ENCODE measurements around the gene CLDN5.

CLDN5 gene

GRCh38 chr22:19520566-19521305 is 3.5 kb downstream of the CLDN5 start:
- DNase-seq: no peak

GRCh38 chr22:19520007-19520406 is 4.2 kb downstream of the CLDN5 start:
- DNase-seq: no peak

- no peak for DNase-seq
Observed at GRCh38 chr22:19519041-19519926, 4.9 kb downstream of the CLDN5 start.

DNA sequence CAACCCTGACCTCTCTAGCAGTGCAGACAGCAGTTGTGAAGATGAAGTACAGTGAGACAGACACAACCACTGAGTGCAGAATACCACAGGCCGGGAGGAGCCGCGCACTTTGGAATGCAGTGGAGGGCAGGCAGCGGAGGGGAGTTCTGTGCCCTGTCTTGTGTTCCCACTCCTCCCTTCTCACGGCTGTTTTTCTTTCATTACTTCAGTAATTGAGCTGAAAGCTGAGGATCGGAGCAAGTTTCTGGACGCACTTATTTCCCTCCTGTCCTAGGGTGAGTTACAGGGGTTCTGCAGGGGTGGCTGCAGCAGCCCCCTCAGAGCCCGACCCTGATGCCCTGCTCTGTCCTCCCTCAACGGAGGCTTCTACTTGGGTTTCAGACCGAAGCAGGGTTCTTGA is 5.6 kb downstream of the CLDN5 start:
- no peak for DNase-seq

GRCh38 chr22:19517919-19518611 is 6.1 kb downstream of the CLDN5 start:
- no peak for DNase-seq

GRCh38 chr22:19517171-19517500 is 7.1 kb downstream of the CLDN5 start:
- no peak for DNase-seq

DNA sequence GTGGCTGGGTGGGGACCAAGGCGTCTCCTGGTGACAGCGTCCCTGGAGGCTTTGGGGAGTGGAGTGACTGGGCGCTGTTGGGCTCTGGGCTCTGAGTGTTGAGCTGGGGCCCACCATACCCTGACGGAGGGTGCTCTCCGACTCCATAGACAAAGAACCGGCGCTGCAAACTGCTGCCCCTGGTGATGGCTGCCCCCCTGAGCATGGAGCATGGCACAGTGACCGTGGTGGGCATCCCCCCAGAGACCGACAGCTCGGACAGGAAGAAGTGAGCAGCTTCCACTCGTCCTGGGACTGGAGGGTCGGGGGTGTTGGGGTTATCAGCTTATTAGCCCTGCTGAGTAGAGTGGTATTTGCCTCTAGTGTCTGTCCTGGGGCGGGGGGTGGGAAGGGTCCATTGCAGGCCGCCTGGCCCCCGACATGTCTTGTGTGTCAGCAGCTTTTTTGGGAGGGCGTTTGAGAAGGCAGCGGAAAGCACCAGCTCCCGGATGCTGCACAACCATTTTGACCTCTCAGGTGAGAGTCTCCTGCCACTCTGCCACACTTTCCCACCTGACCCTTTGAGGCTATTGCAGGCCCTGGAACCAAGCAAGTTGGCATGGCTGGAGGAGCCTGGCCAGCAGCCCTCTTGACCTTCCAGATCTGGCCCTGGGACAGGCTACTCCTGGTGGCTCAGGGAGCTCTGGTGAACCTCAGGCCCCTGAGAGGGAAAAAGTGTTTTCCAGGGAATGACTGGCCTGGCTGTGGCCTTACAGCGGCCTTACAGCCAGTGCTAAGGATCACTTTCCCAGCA is 7.6 kb downstream of the CLDN5 start:
- DNase-seq: no peak

GRCh38 chr22:19515654-19516377 is 8.4 kb downstream of the CLDN5 start:
- no peak for DNase-seq

GRCh38 chr22:19514831-19515565 is 9.2 kb downstream of the CLDN5 start:
- no peak for DNase-seq

GRCh38 chr22:19513823-19514222 is 10.4 kb downstream of the CLDN5 start:
- no peak for DNase-seq

DNA sequence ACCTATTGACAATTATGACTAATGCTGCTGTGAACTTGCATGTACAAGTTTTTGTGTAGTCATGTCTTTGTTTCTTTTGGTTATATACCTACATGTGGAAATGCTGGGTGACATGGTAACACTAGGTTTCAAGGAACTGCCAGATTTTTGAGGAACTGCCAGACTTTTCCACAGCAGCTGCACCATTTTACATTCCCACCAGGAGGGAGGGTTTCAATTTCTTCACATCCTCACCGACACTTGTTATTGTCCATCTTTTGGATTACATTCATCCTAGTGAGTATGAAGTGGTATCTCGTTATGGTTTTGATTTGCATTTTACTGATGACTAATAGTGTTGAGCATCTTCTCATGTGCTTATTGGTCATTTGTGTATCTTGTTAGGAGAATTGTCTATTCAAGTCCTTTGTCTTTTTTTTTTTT is 13.3 kb downstream of the CLDN5 start:
- DNase-seq: no peak

GRCh38 chr22:19509923-19510322 is 14.3 kb downstream of the CLDN5 start:
- no peak for DNase-seq

DNA sequence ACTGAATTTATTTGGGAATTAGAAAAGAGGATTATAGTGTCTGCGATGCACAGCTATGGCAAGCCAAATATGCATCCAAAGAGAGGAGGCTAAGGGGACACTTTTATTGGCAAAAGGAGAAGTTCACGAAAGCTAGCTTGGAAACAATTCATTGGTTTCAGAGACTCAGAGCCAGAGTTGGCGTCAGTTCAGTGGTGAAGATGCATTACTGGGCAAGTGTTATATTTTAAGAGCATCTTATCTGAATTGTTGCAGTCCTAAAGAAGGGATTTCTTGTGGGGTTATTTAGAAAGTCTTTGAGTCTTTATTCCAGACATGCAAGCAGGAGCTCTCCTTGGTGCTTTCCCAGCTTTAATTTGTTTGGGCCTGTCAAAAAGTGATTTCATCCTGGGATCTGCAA is 15.0 kb downstream of the CLDN5 start:
- DNase-seq: no peak

- no peak for DNase-seq
Observed at GRCh38 chr22:19508024-19508776, 16.0 kb downstream of the CLDN5 start.

DNA sequence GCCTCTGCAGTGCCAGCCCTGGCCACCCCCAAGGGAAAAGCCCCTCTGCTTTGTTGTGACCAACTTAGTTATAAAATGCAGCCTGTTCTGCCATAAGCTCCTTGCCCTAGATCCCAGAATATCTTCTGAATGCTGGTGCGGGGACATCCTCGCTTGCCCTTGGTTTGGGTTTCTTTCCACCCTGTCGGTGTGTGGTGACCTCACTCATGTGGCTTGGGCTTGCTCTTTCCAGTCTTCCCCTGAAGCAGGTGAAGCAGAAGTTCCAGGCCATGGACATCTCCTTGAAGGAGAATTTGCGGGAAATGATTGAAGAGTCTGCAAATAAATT is 16.7 kb downstream of the CLDN5 start:
- DNase-seq: no peak

- no peak for DNase-seq
Observed at GRCh38 chr22:19506212-19506611, 18.0 kb downstream of the CLDN5 start.

GRCh38 chr22:19505735-19506126 is 18.5 kb downstream of the CLDN5 start:
- no peak for DNase-seq

- DNase-seq: no peak
Observed at GRCh38 chr22:19504900-19505734, 19.1 kb downstream of the CLDN5 start.

DNA sequence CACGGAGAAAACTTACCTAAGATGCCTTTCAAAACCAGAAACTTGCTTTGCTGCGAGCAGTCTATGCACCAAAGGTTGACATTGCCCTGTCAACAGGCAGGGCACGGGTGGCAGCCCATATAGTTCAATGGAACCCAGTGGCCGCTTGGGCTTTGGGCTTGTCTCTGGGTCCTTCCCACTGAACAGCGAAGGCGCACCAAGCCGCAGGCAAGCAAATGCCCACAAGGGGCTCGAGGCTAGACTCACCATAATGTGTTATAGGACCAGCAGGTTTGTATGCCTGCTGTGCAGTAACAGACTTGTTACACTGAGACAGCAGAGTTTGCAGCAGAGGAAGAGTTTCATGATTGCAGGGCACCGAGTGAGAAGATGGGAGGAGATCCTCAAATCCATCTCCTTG is 20.3 kb downstream of the CLDN5 start:
- no peak for DNase-seq

- DNase-seq: no peak
Observed at GRCh38 chr22:19503367-19503766, 20.8 kb downstream of the CLDN5 start.

All from activated CD4-positive, alpha-beta T cell treated with anti-CD3 and anti-CD28 coated beads, Interleukin-2, amount 50 U/mL, for 4 hours (primary cell).